Neuron (in vitro differentiated cells): ENCODE results near the gene MREG.

ENCODE experiments used
- H2AFZ ChIP-seq: one replicate; pipeline ENCODE4 v1.6.1; 2013; ENCODE audit warnings: low read depth, mild to moderate bottlenecking, inconsistent platforms, low read length, moderate library complexity
- H3K27me3 ChIP-seq: one replicate; pipeline ENCODE4 v1.6.1; 2013; ENCODE audit warnings: low read length; ENCODE audit not compliant: insufficient read depth
- H3K36me3 ChIP-seq: one replicate; pipeline ENCODE4 v1.6.1; 2013; ENCODE audit warnings: low read length; ENCODE audit not compliant: insufficient read depth
- H3K4me1 ChIP-seq: one replicate; pipeline ENCODE4 v1.6.1; 2013; ENCODE audit warnings: low read length; ENCODE audit not compliant: insufficient read depth
- H3K4me3 ChIP-seq: 2 replicates; pipeline ENCODE4 v1.5.1; 2013; ENCODE audit warnings: mild to moderate bottlenecking, low read length, moderate library complexity
- H3K9me3 ChIP-seq: one replicate; pipeline ENCODE4 v1.6.1; 2013; ENCODE audit warnings: low read length

Gene MREG

DNA sequence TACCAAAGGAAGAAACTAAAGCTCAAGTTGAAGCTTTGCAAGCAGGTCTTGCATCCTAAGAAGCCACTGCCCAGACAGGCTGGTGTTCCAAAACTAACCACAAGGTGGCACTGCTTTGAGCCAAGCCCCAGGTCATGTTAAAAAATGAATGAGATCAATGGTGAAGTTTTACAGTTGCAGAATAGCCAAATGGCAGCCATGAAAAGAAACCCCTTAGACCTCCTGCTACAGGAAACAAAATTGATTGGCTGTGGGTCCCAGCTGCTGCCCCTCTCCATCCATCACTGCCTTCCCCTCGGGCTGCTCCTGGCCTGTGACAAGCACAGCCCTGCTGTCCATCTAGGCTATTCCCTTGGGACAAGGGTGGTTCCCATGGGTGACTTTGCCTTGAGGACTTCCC is 20.7 kb upstream of the MREG start:
- Histone ChIP-seq H2AFZ (no peak overlapping the region), H3K4me3 (no peak overlapping the region), H3K27me3 (no peaks in the 10 kb centered on the region), H3K4me1 (peaks cover 9% of the 10 kb centered on the region), H3K36me3 (peaks cover 8% of the 10 kb centered on the region), H3K9me3 (no peaks in the 10 kb centered on the region)

GRCh38 chr2:216033403-216033802 is 20.1 kb upstream of the MREG start:
- Histone ChIP-seq H3K9me3 (no peaks in the 10 kb centered on the region), H3K4me1 (peaks cover 9% of the 10 kb centered on the region), H3K27me3 (no peaks in the 10 kb centered on the region), H3K4me3 (no peak overlapping the region), H3K36me3 (peaks cover 8% of the 10 kb centered on the region), H2AFZ (no peak overlapping the region)

GRCh38 chr2:216031960-216032689 is 18.8 kb upstream of the MREG start:
- Histone ChIP-seq H3K36me3 (peaks cover 8% of the 10 kb centered on the region), H3K9me3 (no peaks in the 10 kb centered on the region), H3K4me1 (peaks cover 9% of the 10 kb centered on the region), H3K4me3 (no peak overlapping the region), H3K27me3 (no peaks in the 10 kb centered on the region), H2AFZ (no peak overlapping the region)

- Histone ChIP-seq H3K4me1 (peaks cover 9% of the 10 kb centered on the region), H3K36me3 (no peaks in the 10 kb centered on the region), H3K4me3 (no peak overlapping the region), H3K9me3 (no peaks in the 10 kb centered on the region), H3K27me3 (no peaks in the 10 kb centered on the region), H2AFZ (no peak overlapping the region)
Measured at GRCh38 chr2:216030216-216030615, 16.9 kb upstream of the MREG start.

GRCh38 chr2:216029416-216030129 is 16.2 kb upstream of the MREG start:
- H3K36me3 ChIP-seq = no peaks in the 10 kb centered on the region
- H3K4me3 ChIP-seq = no peak overlapping the region
- H3K4me1 ChIP-seq = peaks cover 9% of the 10 kb centered on the region
- H3K9me3 ChIP-seq = no peaks in the 10 kb centered on the region
- no peaks in the 10 kb centered on the region for H3K27me3 ChIP-seq
- H2AFZ ChIP-seq = no peak overlapping the region

GRCh38 chr2:216024779-216025336 is 11.5 kb upstream of the MREG start:
- no peaks in the 10 kb centered on the region for H3K9me3 ChIP-seq
- no peaks in the 10 kb centered on the region for H3K36me3 ChIP-seq

GRCh38 chr2:216023055-216023648 is 9.8 kb upstream of the MREG start:
- Histone ChIP-seq H2AFZ (no peak overlapping the region), H3K27me3 (no peaks in the 10 kb centered on the region), H3K4me3 (no peak overlapping the region)

More at GRCh38 chr2:216024779-216025336, 11.5 kb upstream of the MREG start:
- no peak overlapping the region for H2AFZ ChIP-seq
- H3K27me3 ChIP-seq = no peaks in the 10 kb centered on the region
- no peaks in the 10 kb centered on the region for H3K4me1 ChIP-seq
- H3K4me3 ChIP-seq = no peak overlapping the region

DNA sequence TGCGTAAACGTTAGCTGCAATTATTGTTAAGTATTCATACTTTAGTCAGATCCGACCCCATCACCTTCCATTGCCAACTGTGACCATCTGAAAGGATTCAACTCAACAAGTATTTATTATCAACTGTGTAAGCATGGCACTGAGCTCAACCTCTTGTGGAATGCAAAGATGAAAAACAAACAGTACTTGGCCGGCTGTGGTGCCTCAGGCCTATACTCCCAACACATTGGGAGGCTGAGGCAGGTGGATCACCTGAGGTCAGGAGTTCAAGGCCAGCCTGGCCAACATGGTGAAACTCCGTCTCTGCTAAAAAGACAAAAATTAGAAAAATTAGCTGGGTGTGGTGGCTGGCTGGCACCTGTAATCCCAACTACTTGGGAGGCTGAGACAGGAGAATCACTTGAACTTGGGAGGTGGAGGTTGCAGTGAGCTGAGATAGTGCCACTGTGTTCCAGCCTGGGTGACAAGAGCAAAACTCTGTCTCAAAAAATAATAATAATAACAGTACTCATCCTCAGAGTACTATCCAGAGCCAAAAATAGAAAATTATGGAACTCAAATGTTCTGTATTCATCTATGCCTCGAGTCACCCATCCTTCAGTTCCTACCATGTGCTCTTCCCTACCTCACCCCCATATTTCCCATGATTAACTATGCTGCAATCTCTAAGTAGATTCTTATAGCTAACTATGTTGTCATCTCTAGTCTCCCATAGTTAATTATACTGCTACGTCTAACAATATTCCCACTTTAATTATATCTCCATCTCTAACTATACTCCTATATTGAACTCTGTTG is 8.6 kb upstream of the MREG start:
- no peak overlapping the region for H3K4me3 ChIP-seq
- no peaks in the 10 kb centered on the region for H3K4me1 ChIP-seq
- no peaks in the 10 kb centered on the region for H3K27me3 ChIP-seq
- no peaks in the 10 kb centered on the region for H3K36me3 ChIP-seq
- no peak overlapping the region for H2AFZ ChIP-seq
- H3K9me3 ChIP-seq = no peaks in the 10 kb centered on the region

More at GRCh38 chr2:216023055-216023648, 9.8 kb upstream of the MREG start:
- H3K36me3 ChIP-seq = no peaks in the 10 kb centered on the region
- H3K9me3 ChIP-seq = no peaks in the 10 kb centered on the region
- no peaks in the 10 kb centered on the region for H3K4me1 ChIP-seq

DNA sequence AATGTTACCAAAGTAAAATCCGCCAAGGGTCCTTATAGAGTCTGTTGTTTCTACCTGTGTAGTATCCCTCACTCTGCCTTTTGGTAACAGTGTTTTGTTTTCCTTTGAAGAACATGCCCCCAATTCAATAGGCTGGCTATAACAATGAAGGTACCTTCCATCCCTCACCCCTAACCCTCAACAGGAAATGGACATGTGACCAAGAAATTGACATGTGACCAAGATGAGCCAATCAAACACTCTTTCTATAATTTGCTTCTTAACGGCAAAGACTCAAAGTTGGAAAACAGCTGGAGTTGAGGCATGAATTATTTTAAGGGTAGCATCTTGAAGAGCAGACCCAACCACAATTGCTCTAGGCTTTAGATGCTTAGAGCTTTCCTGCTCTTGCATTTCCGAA is 5.4 kb upstream of the MREG start:
- Histone ChIP-seq H3K4me3 (no peak overlapping the region), H3K27me3 (no peaks in the 10 kb centered on the region), H3K4me1 (peaks cover 5% of the 10 kb centered on the region), H3K9me3 (no peaks in the 10 kb centered on the region), H2AFZ (no peak overlapping the region), H3K36me3 (no peaks in the 10 kb centered on the region)

DNA sequence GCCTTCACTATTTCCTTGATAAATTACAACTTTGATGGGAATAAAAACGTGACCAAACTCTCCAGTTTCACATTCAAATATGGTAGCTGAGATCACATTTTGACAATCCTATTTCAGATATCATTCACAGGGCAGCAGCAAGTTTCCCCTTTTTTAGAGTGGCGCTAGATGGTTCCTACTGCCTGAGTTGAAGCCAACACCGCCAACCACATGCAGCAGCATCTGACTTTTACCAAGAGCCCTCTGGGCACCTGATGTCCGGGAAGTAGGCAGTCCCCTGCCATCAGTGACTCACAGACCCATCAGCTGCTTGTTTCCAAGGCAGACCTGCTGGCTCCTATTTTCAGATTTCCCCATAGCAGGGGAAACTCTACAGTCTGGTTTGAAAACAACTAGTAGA is 4.0 kb upstream of the MREG start:
- H3K36me3 ChIP-seq = no peaks in the 10 kb centered on the region
- H3K9me3 ChIP-seq = no peaks in the 10 kb centered on the region
- H3K27me3 ChIP-seq = no peaks in the 10 kb centered on the region
- H2AFZ ChIP-seq = no peak overlapping the region
- H3K4me3 ChIP-seq = no peak overlapping the region
- H3K4me1 ChIP-seq = peaks cover 12% of the 10 kb centered on the region

- Histone ChIP-seq H3K9me3 (no peaks in the 10 kb centered on the region), H3K4me3 (no peak overlapping the region), H2AFZ (no peak overlapping the region), H3K36me3 (no peaks in the 10 kb centered on the region), H3K27me3 (no peaks in the 10 kb centered on the region), H3K4me1 (peaks cover 17% of the 10 kb centered on the region)
Measured at GRCh38 chr2:216016581-216016980, 3.2 kb upstream of the MREG start.

DNA sequence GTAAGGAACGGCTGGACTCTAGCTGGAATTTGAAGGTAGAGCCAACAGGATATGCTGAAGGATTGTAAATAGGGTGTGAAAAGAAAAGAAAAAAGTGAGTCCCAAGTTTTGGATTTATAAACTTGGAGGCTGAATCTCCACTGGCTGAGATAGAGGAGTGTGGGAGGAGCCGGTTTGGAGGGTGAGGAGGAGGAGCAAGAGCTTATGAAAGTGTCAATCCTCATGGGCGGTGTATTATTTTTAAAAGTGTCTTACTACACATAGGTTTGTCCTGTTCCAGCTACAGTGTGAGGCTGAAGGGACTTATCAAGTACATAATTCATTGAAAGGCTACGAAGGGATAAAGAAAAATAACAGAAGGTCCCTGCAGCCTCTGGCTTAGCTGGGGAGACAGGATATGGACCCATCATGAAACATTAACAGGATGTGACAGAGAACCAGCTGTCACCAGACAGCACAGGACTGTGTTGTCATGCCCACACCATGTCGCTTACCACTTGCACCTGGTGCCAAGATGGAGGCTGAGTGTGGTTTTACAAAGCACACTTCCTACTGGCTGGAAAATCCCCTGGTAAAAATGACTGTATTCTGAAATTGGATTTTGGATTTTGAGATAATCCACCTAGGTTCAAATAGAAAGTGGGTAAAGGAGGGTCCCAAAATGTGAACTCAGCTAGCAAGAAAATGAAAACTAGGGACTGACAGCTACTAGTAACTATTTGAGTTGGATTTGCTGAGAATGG is 2.5 kb upstream of the MREG start:
- Histone ChIP-seq H3K4me3 (no peak overlapping the region), H3K4me1 (peaks cover 17% of the 10 kb centered on the region), H3K27me3 (no peaks in the 10 kb centered on the region), H3K9me3 (no peaks in the 10 kb centered on the region), H3K36me3 (no peaks in the 10 kb centered on the region), H2AFZ (no peak overlapping the region)
